Measurements from ENCODE around the gene NHLH1. TPM values are rescaled to one million over a fixed set of nuclear protein-coding genes. Genes with fewer than 3 reads are reported as not detected.

The NHLH1 gene
- total RNA-seq, 1 donor = not detected

DNA sequence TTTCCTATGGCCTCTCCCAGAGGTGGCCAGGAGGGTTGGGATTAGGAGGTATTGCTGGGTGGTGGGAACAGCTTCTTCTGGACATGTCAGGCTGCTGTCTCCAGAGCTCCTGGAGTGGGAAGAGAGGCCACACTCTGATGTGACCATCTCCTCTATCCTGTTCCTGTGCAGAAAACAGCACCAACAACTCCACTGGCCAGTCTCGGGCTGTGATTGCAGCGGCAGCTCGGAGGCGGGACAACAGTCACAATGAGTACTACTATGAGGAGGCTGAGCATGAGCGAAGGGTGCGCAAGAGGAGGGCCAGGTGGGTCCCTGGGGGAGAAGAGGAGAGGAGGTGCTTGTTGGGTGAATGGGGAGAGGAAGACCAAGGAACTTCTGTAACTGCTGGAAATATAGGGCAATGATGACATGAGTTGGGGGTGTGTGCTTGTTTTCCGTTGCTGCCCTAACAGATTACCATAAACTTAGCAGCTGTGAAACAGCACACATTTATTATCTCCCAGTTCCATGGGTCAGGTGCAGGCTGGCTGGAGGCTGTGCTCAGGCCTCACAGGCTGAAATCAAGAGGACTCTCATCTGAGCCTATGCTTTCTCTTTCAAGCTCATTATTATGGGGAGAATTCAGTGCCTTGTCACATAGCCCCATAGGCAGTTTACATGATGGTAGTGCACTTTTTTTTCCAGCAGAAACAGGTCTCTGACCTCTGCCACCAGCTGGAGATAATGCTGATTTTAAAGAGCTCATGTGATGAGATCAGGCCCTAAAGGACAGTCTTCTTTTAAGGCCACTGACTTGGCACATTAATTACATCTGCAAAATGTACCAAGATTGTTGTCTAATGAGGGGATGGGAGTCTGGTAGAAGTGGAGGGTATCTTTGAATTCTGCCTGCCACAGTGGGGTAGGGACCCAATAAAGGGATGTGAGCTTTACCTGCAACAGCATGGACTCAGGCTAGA is 54.3 kb downstream of the NHLH1 start:
- DNase-seq (ENCODE audit: low read depth) = no peak
- H3K4me3 ChIP-seq (ENCODE audit: low read depth, low read length) = no peak overlapping the region
- TF ChIP-seq CTCF (IDR thresholded peaks at IDR 0.05; ENCODE audit: insufficient read depth, low read length) = no peak

DNA sequence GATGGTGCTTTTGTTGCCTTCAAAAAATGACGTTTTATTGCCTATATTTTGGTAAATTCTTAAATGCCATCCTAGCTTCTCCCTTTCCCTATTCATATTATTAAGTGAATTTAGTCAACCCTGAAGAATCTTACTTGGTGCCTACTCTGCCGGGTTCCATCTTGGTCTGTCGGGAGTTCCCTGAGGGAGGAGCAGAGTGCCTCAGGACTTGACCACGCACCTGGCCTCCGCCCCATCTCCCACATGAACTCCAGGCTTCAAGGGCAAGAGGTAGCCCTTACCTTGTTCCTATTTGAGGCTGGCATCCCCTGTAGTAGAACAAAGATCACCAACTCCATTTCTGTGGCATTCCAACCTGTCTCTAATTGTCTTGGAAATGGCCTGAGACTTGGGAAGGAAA is 55.0 kb downstream of the NHLH1 start:
- TF ChIP-seq CTCF (IDR thresholded peaks at IDR 0.05; ENCODE audit: insufficient read depth, low read length) = no peak
- DNase-seq (ENCODE audit: low read depth) = no peak
- H3K4me3 ChIP-seq (ENCODE audit: low read depth, low read length) = no peak overlapping the region

Small RNA genes lying within 50 kb of the gene (small RNA-seq; reads per million reads assigned to genes)
- gene RF00019 = not detected
- not detected for gene RNU4-42P

Other genes with a start within 250 kb of the NHLH1 start
- gene ATP1A4, start 215.5 kb upstream of the NHLH1 start, total RNA-seq (ENCODE audit: low replicate concordance) = not detected in 2 replicates
- gene CASQ1, start 176.5 kb upstream of the NHLH1 start, total RNA-seq (ENCODE audit: low replicate concordance) = 0.18 TPM in 1 of 2 replicates, not detected in the other
- gene PEA15, start 161.7 kb upstream of the NHLH1 start, total RNA-seq (ENCODE audit: low replicate concordance) = 72.1 and 224 TPM in 2 replicates
- 63.0 and 76.6 TPM in 2 replicates for gene DCAF8, start 104.5 kb upstream of the NHLH1 start, total RNA-seq (ENCODE audit: low replicate concordance)
- gene PEX19, start 81.9 kb upstream of the NHLH1 start, total RNA-seq (ENCODE audit: low replicate concordance) = 39.1 and 55.1 TPM in 2 replicates
- gene COPA, start 23.8 kb upstream of the NHLH1 start, total RNA-seq (ENCODE audit: low replicate concordance) = 220 and 248 TPM in 2 replicates
- 60.6 and 79.3 TPM in 2 replicates for gene NCSTN, start 23.7 kb upstream of the NHLH1 start, total RNA-seq (ENCODE audit: low replicate concordance)
- not detected in 2 replicates for gene VANGL2, start 33.5 kb downstream of the NHLH1 start, total RNA-seq (ENCODE audit: low replicate concordance)
- not detected in 2 replicates for gene SLAMF6, start 156.2 kb downstream of the NHLH1 start, total RNA-seq (ENCODE audit: low replicate concordance)
- gene CD84, start 212.4 kb downstream of the NHLH1 start, total RNA-seq (ENCODE audit: low replicate concordance) = not detected in 2 replicates